GM12872 (cell line): Measurements from ENCODE around the gene CNIH1.

ENCODE experiments used
- TF ChIP-seq, protein P1 (sequence below): IDR thresholded peaks from 3 replicates; pipeline ENCODE4 v1.5.1; 2011; ENCODE audit warnings: low read depth, mild to moderate bottlenecking, low read length, moderate library complexity; ENCODE audit not compliant: insufficient read depth

Gene CNIH1

GRCh38 chr14:54438703-54439102, 2.5 kb downstream of the CNIH1 start:
- TF ChIP-seq, protein P1, sequence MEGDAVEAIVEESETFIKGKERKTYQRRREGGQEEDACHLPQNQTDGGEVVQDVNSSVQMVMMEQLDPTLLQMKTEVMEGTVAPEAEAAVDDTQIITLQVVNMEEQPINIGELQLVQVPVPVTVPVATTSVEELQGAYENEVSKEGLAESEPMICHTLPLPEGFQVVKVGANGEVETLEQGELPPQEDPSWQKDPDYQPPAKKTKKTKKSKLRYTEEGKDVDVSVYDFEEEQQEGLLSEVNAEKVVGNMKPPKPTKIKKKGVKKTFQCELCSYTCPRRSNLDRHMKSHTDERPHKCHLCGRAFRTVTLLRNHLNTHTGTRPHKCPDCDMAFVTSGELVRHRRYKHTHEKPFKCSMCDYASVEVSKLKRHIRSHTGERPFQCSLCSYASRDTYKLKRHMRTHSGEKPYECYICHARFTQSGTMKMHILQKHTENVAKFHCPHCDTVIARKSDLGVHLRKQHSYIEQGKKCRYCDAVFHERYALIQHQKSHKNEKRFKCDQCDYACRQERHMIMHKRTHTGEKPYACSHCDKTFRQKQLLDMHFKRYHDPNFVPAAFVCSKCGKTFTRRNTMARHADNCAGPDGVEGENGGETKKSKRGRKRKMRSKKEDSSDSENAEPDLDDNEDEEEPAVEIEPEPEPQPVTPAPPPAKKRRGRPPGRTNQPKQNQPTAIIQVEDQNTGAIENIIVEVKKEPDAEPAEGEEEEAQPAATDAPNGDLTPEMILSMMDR, result no peak

- TF ChIP-seq, protein P1, result no peak
Observed at GRCh38 chr14:54435500-54435981, 5.6 kb downstream of the CNIH1 start.

DNA sequence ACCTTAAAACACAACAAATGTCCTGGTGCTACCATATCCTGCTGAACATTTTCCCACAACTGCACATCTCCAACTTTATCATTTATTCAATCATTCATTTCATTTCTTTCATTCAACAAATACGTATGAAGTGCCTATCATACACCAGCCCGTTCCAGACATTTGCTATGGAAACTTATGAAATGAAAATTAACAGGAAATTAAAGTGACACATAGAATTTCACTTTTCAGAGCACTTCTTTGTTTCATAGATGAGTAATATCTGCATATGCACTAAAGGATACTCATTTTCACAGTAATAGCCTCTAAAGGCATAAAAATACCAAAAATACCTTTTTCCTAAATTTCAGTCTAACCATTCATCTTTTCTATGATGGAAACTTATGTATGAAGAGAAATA, 12.6 kb downstream of the CNIH1 start:
- TF ChIP-seq, protein P1, result no peak

DNA sequence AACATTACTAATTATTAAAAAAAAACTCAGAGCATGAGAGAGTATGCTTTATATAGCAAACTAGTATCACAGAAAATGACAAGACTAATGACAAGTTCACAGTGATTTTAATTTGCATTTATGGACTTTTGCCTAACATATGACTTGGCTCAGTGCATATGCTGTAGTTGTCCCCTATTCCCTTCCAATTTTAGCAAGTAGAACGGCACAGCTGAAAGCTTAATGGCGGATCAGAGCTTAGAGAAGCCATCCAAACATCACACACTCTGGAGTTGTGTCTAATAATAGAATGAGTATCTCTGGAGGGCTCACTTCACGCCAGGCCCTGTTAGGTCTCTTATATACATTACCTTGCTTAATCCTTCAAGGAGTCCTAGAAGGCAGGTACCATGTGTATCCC, 13.3 kb downstream of the CNIH1 start:
- TF ChIP-seq, protein P1, result no peak

DNA sequence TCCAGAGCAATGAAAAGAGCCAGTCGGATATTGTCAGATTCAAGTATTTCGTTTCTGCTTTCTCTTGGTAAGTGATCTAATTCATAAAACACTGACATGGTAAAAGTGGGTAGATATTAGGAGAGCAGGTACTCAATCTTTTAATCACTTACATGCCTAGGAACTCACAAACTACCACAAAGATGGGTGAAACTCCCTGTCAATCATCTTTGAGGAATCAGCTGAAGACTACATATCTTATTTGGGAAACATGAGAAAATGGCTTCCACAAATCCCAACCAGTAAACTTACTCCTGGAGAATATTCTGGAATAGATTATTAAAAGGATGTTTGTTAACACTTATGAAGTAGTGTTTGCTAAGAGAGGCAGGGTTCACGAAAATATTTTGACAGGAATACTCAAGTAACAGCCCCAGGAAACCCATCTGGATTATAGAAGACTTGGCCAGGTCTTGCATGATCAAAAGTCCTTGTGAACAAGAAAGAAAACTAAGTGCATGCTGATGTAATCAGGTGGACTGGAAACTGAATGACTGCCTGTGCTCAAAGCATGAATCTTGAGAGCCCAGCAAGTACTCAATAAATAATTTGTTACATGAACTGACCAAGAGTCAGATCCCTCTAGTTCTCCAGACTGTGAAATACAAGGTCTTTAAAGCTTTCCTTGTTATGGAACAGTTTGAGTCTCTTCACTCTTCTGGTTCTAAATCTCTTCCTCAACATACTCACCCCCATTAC, 15.5 kb downstream of the CNIH1 start:
- TF ChIP-seq, protein P1, result no peak

- TF ChIP-seq, protein P1, result no peak
Observed at GRCh38 chr14:54425068-54425467, 16.1 kb downstream of the CNIH1 start.

DNA sequence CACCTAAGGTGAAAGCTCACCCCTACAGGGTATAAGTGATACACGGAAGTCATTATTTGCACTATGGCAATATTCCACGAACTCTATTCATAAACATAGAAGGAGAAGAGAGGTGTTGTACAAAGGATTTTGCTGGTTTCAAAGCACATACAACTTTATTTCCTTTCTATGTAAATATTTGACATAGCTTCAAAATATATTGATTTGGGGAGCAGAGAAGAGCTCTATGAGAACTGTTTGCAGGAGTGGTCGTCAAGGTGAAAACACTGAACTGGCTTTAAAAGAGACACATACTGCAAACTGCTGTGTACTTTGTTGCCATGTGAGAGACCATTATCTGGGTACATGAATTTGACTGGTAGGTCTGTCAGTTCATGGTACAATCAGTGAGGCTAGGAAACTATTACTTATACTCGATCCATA, 16.7 kb downstream of the CNIH1 start:
- TF ChIP-seq, protein P1, result no peak

DNA sequence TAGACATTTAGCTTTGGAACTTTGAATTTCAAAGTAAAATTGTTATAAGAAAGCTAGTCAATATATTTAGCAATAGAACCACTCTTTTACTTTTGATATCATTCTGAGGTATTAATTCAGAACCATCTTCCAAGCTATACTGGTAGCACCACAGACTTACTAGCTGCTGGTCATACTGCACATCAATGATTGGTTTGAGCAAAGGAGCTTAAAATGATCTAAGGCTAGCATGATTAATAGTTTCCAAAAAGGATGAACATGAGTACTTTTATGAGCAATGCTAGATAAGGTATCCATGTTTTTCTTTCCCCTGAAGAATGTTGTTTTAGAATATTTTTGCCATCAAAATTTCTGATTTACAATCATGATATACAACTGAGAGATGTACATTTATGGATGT, 17.2 kb downstream of the CNIH1 start:
- TF ChIP-seq, protein P1, result no peak
